Neural cell (in vitro differentiated cells): Measurements from ENCODE around the gene SHMT1.

ENCODE experiments used
- POLR2AphosphoS5 ChIP-seq: IDR thresholded peaks from 2 replicates; pipeline ENCODE4 v1.6.1; 2012
- TAF1 ChIP-seq: IDR thresholded peaks from 2 replicates; pipeline ENCODE4 v1.6.1; 2012; ENCODE audit warnings: low read depth
- TF ChIP-seq, protein P1 (sequence below): fragments of 450-650 bp; IDR thresholded peaks from 2 replicates; pipeline ENCODE4 v1.5.1; 2014; ENCODE audit warnings: antibody characterized with exemption, mild to moderate bottlenecking, moderate library complexity; ENCODE audit not compliant: poor library complexity, severe bottlenecking
- TF ChIP-seq, protein P2 (sequence below): IDR thresholded peaks from 2 replicates; pipeline ENCODE4 v1.6.1; 2012; ENCODE audit warnings: borderline replicate concordance

DNA sequence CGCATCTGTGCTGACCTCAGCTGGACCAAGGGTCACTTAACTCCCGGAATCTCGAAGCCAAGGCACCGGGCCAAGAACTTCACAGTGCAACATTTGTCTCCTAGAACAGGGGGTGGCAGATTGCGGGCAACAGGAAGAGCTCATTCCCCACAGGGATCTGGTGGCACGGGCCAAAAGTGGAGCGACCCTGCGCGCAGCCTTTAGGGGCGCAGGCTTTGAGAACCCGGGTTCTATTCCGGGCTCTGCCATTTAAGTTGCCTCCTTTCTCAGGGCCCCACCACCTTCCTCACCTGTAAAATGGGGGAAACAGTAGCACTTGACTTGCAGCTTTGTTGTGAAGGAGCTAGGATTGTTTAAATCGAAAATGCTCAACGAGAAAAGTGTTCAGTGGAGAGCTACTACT is 651 bp downstream of the SHMT1 start:
- TF ChIP-seq, protein P1, sequence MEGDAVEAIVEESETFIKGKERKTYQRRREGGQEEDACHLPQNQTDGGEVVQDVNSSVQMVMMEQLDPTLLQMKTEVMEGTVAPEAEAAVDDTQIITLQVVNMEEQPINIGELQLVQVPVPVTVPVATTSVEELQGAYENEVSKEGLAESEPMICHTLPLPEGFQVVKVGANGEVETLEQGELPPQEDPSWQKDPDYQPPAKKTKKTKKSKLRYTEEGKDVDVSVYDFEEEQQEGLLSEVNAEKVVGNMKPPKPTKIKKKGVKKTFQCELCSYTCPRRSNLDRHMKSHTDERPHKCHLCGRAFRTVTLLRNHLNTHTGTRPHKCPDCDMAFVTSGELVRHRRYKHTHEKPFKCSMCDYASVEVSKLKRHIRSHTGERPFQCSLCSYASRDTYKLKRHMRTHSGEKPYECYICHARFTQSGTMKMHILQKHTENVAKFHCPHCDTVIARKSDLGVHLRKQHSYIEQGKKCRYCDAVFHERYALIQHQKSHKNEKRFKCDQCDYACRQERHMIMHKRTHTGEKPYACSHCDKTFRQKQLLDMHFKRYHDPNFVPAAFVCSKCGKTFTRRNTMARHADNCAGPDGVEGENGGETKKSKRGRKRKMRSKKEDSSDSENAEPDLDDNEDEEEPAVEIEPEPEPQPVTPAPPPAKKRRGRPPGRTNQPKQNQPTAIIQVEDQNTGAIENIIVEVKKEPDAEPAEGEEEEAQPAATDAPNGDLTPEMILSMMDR: no peak
- TF ChIP-seq, protein P2, sequence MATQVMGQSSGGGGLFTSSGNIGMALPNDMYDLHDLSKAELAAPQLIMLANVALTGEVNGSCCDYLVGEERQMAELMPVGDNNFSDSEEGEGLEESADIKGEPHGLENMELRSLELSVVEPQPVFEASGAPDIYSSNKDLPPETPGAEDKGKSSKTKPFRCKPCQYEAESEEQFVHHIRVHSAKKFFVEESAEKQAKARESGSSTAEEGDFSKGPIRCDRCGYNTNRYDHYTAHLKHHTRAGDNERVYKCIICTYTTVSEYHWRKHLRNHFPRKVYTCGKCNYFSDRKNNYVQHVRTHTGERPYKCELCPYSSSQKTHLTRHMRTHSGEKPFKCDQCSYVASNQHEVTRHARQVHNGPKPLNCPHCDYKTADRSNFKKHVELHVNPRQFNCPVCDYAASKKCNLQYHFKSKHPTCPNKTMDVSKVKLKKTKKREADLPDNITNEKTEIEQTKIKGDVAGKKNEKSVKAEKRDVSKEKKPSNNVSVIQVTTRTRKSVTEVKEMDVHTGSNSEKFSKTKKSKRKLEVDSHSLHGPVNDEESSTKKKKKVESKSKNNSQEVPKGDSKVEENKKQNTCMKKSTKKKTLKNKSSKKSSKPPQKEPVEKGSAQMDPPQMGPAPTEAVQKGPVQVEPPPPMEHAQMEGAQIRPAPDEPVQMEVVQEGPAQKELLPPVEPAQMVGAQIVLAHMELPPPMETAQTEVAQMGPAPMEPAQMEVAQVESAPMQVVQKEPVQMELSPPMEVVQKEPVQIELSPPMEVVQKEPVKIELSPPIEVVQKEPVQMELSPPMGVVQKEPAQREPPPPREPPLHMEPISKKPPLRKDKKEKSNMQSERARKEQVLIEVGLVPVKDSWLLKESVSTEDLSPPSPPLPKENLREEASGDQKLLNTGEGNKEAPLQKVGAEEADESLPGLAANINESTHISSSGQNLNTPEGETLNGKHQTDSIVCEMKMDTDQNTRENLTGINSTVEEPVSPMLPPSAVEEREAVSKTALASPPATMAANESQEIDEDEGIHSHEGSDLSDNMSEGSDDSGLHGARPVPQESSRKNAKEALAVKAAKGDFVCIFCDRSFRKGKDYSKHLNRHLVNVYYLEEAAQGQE: no peak
- no peak for TF ChIP-seq TAF1
- TF ChIP-seq POLR2AphosphoS5: no peak
